Inferior parietal cortex (tissue), 1 donor: Measurements from ENCODE around the gene MBTD1.
"Not testable (repeated sequence)": the region's sequence is repeated elsewhere in the genome, so short reads cannot be mapped to it uniquely, and the experiment has no call there.

Experiments used
- DNase-seq: peaks from one replicate; pipeline ENCODE4 v3.0.0-alpha.2; 2016; ENCODE audit errors: extremely low spot score

Gene MBTD1

DNA sequence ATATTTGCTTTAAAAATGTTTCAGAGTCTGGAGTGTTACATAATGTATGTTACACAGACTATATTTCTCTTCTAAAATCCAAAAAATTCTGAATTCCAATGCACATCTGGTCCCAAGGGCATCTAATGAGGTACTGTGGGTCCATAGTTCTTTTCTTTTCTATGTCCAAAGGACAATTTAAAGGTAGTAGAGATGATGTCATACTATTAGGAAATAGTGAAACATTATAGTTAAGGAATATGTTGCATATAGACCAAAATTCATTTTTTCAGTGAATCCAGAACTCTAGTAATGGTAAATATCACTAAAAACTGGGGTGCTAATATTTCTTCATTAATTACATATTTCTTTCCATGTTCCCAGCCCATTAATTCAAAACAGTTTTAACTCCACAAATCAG, 70.7 kb downstream of the MBTD1 start:
- DNase-seq: no peak

DNA sequence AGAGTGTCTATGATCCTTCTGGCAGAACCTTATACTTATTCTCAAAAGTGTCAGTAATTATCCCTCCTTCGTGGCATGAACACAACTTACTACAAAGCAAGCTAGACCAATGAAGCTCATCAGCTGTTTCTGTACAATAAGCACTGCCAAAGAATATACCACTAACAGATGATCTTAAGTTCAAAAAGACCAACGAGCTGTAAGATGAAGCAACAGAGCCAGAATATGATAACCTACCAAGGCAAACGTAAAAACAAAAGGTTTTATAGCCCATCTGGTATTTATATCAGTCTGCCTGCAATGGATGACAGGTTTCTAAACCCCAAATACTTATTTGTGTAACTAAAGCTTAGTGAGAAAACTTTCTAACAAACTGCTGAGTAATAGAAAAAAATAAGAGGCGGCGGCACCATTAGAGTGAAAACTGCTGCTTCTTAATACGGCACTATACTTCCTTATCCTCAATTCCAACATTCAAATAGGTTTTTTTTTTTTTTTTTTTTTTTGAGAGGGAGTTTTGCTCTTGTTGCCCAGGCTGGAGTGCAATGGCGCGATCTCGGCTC, 71.5 kb downstream of the MBTD1 start:
- no peak for DNase-seq

DNA sequence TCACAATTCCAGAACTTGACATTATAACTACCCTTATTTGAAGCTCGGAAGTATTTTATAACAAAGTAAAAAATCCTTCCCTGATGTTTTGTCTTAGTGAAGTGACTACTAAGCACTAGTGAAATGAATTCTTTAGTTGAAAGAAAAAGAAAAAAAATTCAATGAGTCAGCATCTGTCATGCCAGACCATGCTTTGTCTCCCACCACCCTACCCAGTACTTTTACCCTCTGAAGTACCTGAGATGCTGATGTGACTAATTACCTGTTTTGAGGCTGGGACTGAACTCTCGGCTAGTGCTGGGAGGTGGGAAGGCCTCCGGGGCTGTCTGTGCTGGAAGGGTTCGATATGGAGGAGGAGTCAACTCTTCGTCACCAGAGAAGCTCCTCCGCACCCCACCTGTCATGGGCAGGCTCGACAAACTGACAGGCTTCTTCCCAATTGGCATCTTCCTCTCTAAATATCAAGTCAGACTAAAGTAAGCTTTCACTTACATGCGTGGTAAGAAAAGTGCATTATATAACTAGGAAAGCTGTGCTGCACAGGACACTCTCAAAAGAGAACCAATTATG, 74.0 kb downstream of the MBTD1 start:
- no peak for DNase-seq

DNA sequence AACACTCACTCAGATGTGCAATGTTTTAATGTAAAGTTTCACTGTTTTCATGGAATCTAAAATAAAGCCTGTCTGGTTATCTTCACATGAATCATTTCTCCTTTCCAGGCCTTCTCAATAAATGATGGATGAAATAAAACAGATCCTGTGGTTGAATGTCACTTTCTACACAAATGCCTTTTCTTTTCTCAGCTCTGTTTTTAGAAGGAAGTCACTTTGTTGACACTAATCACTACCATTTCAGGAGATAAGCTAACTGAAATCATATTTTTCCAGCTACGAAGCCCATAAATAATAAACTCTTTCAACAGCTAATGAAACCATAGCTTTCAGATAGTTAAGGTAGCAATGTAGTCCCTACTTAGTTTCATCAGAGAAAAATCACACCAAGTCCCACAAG, 75.7 kb downstream of the MBTD1 start:
- DNase-seq: no peak

DNA sequence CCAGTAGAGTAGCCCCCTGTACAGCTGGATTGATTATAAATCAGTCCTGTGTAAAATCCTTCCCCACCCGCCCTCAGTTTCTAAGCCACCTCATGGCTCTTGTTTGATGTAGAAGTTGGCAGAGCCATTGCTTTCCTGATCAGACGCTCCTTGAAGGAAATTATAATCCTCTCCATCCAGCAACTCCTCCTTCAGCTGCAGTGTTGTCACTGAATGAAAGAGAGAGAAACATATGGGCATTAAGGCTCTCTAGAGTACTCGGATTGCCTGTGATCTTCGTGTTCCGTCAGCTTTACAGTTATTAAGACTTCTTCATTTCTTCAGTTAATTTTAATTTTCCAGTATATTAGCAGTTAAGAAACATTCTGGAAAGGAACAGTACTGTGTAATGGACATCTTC, 79.4 kb downstream of the MBTD1 start:
- DNase-seq: no peak

DNA sequence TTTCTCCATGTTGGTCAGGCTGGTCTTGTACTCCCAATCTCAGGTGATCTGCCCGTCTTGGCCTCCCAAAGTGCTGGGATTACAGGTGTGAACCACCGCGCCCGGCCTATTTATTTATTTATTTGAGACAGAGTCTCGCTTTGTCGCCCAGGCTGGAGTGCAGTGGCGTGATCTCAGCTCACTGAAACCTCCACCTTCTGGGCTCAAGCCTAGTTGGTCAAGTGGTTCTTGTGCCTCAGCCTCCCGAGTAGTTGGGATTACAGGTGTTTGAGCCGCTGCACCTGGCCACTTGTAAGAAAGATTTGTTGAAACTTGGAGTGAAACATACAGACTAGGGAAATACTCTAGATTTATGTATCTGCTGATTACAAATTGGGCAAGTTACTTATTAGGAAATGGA, 87.8 kb downstream of the MBTD1 start:
- not testable (repeated sequence) for DNase-seq

DNA sequence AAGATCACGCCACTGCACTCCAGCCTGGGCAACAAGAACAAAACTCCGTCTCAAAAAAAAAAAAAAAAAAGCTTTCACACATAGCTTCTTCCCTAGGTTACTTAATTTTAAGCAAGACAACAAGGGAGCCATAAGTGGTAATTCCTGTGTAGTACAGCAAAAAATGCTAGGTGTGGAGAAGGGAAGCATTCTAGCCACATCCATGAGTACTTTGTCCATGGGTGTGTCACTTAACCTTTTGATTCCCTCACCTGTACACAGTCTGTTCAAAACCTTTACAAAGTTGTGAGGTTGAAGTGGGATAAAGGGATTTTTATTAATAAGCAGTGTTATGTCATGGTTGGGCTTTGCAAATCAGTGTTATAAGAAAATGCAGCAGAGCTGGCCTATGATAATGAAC, 89.1 kb downstream of the MBTD1 start:
- DNase-seq: no peak

DNA sequence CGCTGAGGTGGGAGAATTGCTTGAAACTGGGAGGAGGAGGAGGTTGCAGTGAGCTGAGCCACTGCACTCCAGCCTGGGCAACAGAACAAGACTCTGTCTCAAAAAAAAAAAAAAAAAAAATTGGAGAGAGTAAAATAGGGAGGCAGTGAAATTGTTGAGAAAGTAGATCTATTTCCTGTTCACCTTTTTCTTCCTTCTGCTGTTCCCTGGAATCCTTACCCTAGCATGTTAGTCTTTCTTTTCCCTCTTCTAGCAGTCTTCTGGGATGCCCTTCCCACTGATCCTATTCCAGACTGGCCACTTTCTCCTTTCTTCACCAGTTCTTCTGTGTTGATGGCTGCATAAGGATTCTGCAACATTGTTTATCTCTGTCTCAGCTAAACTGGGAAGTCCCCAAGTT, 90.5 kb downstream of the MBTD1 start:
- DNase-seq: no peak

DNA sequence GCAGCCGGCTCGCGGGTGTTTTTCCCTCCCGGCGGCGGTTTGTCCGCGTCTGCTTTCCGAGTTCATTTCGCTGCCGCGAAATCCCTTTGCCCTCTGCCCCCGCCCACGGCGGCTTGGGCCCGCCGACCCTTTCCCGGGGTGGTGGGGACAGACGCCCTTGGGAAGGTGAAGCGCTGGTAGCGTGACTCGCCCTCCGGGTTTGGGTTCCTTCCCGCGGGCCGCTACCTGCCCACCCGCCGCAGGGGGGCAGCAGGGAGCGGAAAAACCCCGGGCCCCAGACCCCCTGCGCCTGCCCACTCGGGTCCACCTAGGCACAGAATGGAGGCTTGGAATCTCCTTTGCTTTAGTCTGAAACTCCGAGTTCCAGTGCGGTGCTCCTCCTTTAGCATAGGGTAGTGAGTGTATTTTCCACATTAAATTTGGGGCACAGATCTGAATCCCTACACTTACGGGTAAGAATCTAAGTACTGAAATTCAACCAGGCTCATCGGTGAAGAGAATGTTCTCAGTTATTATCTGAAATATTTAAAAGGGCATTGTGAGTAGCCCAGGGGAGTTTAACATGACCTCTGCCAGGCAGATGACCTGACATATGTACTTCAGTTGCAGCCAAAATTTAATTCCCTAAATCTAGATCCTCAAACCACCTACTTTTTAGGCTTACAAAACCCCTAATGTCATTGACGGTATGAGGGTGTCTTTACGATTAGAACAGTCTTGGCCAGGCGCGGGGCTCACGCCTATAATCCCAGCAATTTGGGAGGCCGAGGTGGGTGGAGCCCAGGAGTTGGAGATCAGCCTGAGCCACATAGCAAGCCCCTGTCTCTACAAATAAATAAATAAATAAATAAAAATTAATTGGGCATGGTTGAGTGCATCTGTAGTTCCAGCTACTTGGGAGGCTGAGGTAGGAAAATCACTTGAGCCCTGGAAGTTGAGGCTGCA, 92.6 kb downstream of the MBTD1 start:
- DNase-seq: no peak

DNA sequence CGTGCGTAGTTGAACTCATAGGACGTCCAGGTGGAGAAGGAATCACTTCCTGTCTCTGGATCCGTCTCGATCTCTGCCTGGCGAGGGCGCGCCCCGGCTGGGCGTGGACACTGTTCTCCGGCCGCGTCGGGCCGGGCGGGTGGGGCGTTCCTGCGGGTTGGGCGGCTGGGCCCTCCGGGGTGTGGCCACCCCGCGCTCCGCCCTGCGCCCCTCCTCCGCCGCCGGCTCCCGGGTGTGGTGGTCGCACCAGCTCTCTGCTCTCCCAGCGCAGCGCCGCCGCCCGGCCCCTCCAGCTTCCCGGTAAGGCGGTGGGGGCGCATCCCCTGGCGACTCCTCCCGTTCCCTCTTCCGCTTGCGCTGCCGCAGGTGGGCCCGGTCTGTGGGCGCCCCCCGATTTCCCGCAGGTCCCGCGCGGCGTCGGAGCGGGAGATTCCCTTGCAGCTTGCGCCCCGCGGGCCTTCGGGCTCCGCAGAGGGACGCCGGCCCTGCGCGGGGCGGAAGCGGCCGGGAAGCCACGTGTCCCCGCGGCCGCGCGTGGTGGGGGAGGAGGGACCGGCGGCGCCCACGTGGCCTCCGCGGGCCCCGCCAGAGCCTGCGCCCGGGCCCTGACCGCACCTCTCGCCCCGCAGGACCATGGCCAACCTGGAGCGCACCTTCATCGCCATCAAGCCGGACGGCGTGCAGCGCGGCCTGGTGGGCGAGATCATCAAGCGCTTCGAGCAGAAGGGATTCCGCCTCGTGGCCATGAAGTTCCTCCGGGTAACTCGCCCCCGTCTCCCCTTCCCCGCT, 93.5 kb downstream of the MBTD1 start, which contains the start of gene NME2:
TSS of gene NME2 (plus strand) at position 214 of the 789 bp plus-strand sequence. CDS start at position 634, 420 bp downstream.
- DNase-seq: peak; percentile 67

DNA sequence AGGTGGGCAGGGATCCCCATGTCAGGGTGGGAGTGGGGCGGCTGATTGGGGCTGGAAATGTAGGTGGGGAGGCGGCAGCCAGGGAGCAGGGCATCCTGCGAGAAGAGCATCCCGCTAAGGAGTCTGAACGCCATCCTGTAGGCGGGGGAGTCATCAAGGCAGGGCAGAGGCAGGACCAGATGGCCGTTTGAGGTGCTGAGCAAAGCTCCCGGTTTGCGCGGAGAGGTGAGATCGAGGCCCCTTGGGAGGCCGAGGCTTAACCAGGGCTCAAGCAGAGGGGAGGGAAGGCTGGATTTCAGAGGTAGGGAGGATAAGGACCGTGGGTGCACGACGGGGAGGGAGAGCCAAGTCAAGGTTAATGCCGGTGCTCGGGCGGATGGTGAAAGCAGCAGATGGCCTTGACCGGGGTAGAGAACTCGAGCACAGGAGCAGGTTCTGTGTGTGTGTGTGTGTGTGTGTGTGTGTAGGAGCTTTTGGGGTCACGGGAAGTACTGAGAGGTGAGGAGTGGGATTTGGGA, 94.1 kb downstream of the MBTD1 start:
- no peak for DNase-seq

DNA sequence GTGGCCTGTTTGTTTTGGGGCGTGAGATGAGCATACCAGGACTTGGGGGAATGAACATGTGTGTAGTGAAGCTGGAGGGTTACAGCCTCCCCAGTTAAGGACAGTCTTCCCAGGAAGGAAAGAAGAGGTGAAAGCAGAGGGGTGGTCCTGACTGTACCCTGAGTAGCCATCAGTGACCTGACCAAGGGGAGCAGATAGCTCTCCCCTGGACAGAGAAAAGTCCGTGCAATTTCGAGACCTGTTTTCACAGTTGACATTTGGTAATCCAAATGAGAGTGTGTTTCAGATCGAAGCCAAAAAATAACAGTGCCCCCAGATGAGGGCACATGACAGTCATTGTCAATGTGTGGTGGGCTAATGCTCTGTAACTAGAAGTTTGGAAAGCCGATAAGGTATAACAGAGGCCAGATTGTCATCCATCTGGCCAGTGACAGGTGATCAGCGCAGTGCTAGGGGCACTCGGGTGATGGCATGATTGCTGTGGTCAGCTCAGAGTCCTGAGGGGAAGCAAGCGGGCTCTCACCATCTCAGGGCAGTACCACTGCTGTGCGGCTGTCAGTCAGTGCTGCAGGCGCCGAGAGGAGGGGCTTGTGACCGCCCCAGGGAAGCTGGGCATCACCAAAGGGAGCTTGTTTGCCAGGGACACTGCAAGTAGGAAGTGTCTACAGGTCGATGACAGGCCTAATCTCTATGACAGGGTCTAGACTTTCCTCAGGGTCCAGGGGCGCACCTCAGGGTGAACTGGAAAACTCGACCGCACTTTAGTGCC, 94.8 kb downstream of the MBTD1 start:
- DNase-seq: no peak

DNA sequence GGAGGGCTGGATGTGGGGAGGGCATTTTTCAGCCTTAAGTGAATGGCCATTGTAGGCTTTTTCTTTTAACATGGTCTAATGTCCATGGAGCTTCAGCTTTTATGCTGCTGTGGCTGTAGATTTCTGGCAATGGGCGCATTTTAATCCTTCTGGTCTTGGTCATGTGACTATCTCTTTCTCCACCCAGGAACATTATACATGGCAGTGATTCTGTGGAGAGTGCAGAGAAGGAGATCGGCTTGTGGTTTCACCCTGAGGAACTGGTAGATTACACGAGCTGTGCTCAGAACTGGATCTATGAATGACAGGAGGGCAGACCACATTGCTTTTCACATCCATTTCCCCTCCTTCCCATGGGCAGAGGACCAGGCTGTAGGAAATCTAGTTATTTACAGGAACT, 98.3 kb downstream of the MBTD1 start:
- no peak for DNase-seq

DNA sequence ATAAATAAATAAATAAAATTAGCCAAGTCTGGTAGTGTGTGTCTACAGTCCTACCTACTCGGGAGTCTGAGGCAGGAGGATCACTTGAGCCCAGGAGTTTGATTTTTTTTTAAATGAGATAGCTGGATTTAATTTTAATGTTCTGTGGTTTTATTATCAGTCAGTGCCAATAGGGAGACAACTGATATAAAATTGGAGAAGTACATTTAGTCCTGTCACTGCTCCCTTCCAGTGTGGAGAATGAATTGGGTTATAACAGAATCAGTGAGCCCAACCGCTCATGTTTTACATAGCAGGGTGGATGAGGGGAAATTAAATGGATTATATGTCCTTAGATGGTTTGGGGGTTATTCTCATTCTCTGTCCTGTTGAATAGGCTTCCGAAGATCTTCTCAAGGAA, 100.2 kb downstream of the MBTD1 start:
- DNase-seq: no peak

DNA sequence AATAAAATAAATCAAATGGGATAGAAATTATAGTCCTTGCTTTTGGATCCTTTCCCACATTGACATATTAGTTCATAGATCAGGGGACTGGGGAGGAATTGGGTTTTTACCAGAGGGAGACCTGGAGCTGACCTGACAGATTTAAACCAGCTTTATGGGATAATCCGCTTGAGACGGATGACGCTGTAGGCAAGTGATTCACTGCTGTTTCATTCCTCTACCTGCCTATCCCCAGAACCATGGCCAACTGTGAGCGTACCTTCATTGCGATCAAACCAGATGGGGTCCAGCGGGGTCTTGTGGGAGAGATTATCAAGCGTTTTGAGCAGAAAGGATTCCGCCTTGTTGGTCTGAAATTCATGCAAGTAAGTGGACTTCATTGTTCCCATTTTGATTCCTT, 104.4 kb downstream of the MBTD1 start:
- no peak for DNase-seq

DNA sequence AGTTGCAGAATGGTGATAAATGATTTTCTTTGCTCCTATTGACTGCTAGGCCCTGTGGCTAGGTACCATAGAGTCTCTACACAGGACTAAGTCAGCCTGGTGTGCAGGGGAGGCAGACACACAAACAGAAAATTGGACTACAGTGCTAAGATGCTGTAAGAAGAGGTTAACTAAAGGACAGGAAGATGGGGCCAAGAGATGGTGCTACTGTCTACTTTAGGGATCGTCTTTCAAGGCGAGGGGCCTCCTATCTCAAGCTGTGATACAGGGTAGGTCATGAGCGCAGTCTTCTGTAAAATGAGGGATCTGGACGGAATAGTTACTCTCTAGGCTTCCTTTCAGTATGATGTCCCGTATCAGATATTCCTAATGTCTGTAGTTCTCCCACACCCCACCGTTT, 105.7 kb downstream of the MBTD1 start:
- no peak for DNase-seq

DNA sequence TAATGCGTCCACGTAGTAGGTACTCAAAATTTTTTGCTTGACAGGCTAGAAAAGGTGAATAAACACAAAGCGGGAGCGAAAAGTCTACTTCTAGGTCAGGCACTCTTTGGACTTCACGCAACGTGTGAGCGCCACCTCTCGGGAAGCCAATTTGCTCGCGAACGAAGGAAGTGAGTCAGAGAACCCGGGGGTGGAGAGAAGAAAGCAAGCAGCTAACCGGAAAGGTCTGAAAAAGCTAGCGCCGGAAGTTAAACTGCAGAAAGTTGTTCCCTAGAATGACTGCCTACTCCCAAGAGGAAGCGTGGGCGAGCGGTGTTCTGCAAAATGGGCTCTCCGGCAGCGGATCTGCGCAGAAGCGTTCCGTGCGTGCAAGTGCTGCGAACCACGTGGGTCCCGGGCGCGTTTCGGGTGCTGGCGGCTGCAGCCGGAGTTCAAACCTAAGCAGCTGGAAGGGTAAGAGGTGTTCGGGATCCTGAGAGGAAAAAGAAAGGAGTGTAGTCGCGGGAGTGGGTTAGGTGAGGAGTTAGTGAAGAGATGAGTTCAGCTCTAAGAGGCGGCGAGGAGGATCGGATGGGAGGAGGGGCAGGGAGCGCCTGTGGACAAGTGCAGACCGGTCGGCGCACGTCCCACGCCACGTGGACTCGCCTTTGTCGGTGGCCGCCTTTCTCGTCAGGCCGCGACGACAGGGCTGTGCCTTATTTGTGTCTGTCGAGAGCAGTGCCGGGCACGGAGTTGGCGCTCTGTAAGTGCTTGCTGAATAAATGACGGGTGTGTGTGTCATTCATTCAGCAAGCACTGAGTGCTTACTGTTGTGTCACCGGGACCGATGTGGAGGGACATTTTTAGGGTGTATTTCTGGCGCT, 106.4 kb downstream of the MBTD1 start, which contains the start of gene NME1:
TSS of gene NME1 (plus strand) at position 350 of the 863 bp plus-strand sequence. CDS start 2,096 bp downstream, outside the sequence.
- DNase-seq: peak; percentile 100

DNA sequence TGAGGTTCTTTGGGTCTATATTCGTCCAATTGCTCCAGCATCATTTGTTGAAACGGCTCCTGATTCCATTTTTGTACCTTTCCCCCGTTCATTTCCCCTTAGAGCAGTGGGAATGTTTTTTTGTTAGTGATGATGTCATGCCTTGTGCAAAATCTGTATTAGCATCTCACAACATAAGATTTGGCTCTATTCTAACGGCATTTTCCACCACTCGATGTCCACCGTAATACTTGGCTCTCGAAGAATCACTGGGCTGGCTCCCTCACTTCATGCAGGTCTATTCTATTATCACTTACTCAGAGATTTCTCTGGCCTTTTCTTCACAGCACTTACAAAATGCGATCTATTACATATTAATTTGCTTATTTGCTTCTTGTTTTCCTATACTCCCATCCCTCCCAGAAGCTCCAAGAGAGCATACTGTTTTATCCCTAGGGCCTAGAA, 107.1 kb downstream of the MBTD1 start:
- no peak for DNase-seq

DNA sequence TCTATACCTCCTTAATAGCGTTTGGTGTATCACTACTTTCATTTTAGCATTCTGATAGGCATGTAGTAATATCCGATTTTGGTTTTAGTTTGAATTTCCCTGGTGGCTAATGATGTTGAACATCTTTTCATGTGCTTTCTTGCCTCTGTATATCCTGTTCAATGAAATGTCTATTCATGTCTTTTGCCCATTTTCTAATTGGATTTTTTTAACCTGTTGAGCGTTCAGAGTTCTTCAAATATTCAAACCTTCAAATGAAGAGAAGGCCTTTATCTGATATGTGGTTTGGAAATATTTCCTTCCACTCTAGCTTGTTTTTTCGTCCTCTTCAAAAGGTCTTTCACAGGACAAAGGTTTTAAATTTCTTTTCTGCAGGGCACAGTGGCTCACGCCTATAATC, 108.9 kb downstream of the MBTD1 start:
- no peak for DNase-seq

DNA sequence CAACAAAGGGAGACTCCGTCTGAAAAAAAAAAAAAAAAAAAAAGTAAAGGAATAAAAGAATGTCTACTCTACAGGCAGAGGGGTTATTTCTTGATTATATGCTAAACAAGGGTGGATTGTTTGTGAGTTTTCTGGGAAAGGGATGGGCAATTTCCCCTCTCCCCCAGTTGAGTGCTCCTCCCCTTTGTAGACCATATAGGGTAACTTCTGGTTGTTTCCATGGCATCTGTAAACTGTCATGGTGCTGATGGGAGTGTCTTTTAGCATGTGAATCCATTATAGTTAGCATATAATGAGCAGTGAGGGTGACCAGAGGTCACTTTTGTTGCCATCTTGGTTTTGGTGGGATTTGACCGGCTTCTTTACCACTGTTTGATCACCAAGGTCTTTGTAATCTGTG, 110.7 kb downstream of the MBTD1 start:
- no peak for DNase-seq
